Mucosa of stomach (tissue), 1 donor: ENCODE data around the gene ZNF396.

Experiments used
- H3K27me3 ChIP-seq: one replicate; pipeline ENCODE4 v1.7.0; 2013; ENCODE audit warnings: mild to moderate bottlenecking, low read length; ENCODE audit not compliant: control insufficient read depth, insufficient read depth
- H3K36me3 ChIP-seq: one replicate; pipeline ENCODE4 v1.7.0; 2013; ENCODE audit warnings: low read length; ENCODE audit not compliant: control insufficient read depth, insufficient read depth
- H3K4me1 ChIP-seq: one replicate; pipeline ENCODE4 v1.7.0; 2013; ENCODE audit warnings: mild to moderate bottlenecking, low read length; ENCODE audit not compliant: control insufficient read depth, insufficient read depth
- H3K4me3 ChIP-seq: one replicate; pipeline ENCODE4 v1.7.0; 2013; ENCODE audit warnings: low read length
- H3K9ac ChIP-seq: one replicate; pipeline ENCODE4 v1.7.0; 2013; ENCODE audit warnings: mild to moderate bottlenecking, low read length, moderate library complexity
- H3K9me3 ChIP-seq: one replicate; pipeline ENCODE4 v1.7.0; 2013; ENCODE audit warnings: mild to moderate bottlenecking, low read length, moderate library complexity; ENCODE audit not compliant: control insufficient read depth
- donor health status: Pancreatic carcinoma.

Gene ZNF396

DNA sequence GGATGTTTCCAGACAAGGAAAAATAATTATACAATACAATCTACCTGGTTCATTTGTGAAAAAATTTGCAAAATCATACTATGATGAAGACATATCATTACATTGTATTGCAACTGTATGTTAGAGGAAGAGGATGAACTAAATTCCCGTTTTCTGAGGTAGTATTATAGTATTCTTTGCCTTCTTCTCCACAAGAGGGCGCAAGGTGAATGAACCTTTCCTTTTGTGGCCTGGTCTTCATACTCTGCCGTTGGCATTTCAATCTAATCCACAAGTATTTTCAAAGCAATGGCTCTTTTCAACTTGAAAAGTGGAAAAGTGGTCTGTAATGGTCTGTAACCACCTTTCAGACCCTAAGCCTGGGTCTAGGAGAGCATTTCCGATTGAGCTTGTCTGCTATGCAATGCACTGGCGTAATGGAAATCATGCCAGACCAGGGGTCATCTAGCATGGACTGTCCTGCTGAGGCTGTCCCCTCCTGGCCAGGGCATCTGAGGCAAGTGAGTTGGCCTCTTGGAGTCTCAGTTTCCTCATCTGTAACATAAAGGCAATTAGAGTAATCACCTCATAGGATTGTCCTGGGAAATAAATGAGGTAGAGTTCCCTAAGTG lies 30.8 kb upstream of the ZNF396 start:
- Histone ChIP-seq H3K4me3 (no peak overlapping the region), H3K36me3 (no peaks in the 10 kb centered on the region), H3K9me3 (no peaks in the 10 kb centered on the region), H3K9ac (no peak overlapping the region), H3K27me3 (no peaks in the 10 kb centered on the region), H3K4me1 (peaks cover 24% of the 10 kb centered on the region)

GRCh38 chr18:35406666-35407065 lies 29.5 kb upstream of the ZNF396 start:
- H3K4me1 ChIP-seq, result peaks cover 24% of the 10 kb centered on the region
- H3K4me3 ChIP-seq, result no peak overlapping the region
- H3K9ac ChIP-seq, result no peak overlapping the region
- no peaks in the 10 kb centered on the region for H3K27me3 ChIP-seq
- H3K36me3 ChIP-seq, result no peaks in the 10 kb centered on the region
- no peaks in the 10 kb centered on the region for H3K9me3 ChIP-seq

GRCh38 chr18:35397976-35398375 lies 20.8 kb upstream of the ZNF396 start:
- Histone ChIP-seq H3K4me1 (no peaks in the 10 kb centered on the region), H3K9me3 (no peaks in the 10 kb centered on the region), H3K27me3 (no peaks in the 10 kb centered on the region), H3K36me3 (no peaks in the 10 kb centered on the region), H3K4me3 (no peak overlapping the region), H3K9ac (no peak overlapping the region)

GRCh38 chr18:35393716-35394115 lies 16.6 kb upstream of the ZNF396 start:
- Histone ChIP-seq H3K4me1 (no peaks in the 10 kb centered on the region), H3K4me3 (no peak overlapping the region), H3K9me3 (no peaks in the 10 kb centered on the region), H3K36me3 (no peaks in the 10 kb centered on the region), H3K27me3 (no peaks in the 10 kb centered on the region), H3K9ac (no peak overlapping the region)

- no peak overlapping the region for H3K9ac ChIP-seq
- H3K4me3 ChIP-seq, result no peak overlapping the region
- H3K27me3 ChIP-seq, result no peaks in the 10 kb centered on the region
- H3K36me3 ChIP-seq, result no peaks in the 10 kb centered on the region
- no peaks in the 10 kb centered on the region for H3K4me1 ChIP-seq
- H3K9me3 ChIP-seq, result no peaks in the 10 kb centered on the region
Measured at GRCh38 chr18:35392375-35392774, 15.2 kb upstream of the ZNF396 start.

- Histone ChIP-seq H3K36me3 (no peaks in the 10 kb centered on the region), H3K4me1 (no peaks in the 10 kb centered on the region), H3K9ac (no peak overlapping the region), H3K27me3 (no peaks in the 10 kb centered on the region), H3K4me3 (no peak overlapping the region), H3K9me3 (no peaks in the 10 kb centered on the region)
Measured at GRCh38 chr18:35390951-35391700, 14.0 kb upstream of the ZNF396 start.

DNA sequence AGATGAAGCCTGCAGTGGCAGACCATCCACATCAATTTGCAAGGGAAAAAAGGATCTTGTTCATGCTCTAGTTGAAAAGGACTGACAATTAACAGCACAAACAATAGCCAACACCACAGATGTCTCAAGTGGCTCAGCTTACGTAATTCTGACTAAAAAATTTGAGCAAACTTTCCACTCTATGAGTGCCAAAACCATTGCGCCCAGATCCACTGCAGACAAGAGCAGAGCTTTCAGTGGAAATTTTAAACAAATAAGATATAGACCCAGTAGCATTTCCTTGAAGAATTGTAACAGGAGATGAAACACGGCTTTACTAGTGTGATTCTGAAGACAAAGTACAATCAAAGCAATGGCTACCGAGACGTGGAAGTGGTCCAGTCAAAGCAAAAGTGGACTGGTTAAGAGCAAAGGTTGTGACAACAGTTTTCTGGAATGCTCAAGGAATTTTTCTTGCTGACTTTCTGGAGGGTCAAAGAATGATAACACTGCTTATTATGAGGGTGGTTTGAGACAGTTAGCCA lies 12.0 kb upstream of the ZNF396 start:
- Histone ChIP-seq H3K4me3 (no peak overlapping the region), H3K9me3 (no peaks in the 10 kb centered on the region), H3K36me3 (no peaks in the 10 kb centered on the region), H3K9ac (no peak overlapping the region), H3K27me3 (no peaks in the 10 kb centered on the region), H3K4me1 (no peaks in the 10 kb centered on the region)

DNA sequence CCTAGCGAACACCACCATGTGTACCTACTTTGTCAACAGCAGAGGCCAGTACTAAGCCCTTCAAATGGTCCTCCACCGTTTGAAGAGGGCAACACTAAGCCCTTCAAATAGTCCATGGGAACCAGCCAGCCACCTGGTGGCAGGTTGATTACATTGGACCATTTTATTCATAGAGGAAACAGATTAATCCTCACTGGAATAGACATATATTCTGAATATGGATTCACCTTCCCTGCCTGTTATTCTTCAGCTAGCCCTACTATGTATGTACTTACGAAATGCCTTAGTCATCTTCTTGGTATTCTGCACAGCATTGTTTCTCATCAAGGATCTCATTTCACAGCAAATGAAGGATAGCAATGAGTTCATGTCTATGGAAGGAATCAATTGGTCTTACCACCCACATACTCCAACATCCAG lies 10.0 kb upstream of the ZNF396 start:
- Histone ChIP-seq H3K27me3 (no peaks in the 10 kb centered on the region), H3K4me3 (no peak overlapping the region), H3K4me1 (no peaks in the 10 kb centered on the region), H3K9ac (no peak overlapping the region), H3K9me3 (no peaks in the 10 kb centered on the region), H3K36me3 (no peaks in the 10 kb centered on the region)

- no peaks in the 10 kb centered on the region for H3K4me1 ChIP-seq
- no peak overlapping the region for H3K9ac ChIP-seq
- no peaks in the 10 kb centered on the region for H3K9me3 ChIP-seq
- H3K36me3 ChIP-seq, result no peaks in the 10 kb centered on the region
- no peak overlapping the region for H3K4me3 ChIP-seq
- no peaks in the 10 kb centered on the region for H3K27me3 ChIP-seq
Measured at GRCh38 chr18:35386600-35387100, 9.5 kb upstream of the ZNF396 start.

- H3K4me3 ChIP-seq, result no peak overlapping the region
- H3K4me1 ChIP-seq, result no peaks in the 10 kb centered on the region
- no peaks in the 10 kb centered on the region for H3K36me3 ChIP-seq
- H3K9ac ChIP-seq, result no peak overlapping the region
- H3K27me3 ChIP-seq, result no peaks in the 10 kb centered on the region
- H3K9me3 ChIP-seq, result no peaks in the 10 kb centered on the region
Measured at GRCh38 chr18:35383136-35383535, 6.0 kb upstream of the ZNF396 start.

DNA sequence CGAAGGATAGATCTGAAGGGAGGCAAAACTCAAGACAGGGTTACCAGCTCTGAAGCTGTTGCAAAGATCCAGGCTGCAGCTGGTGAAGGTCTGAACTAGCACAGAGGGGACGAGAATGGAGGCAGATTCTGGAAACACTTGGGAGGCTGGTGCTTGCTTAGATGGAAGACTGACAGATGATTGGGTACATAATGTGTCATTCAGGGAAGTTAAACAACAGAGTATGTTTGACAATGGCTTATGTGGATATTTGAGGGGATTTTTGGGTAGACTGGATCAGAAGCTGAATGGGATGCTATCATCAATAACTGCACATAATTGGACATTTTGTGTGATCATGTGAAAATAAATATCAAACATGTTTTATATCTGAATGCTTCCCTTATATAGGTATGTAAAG lies 2.3 kb upstream of the ZNF396 start:
- Histone ChIP-seq H3K36me3 (no peaks in the 10 kb centered on the region), H3K27me3 (no peaks in the 10 kb centered on the region), H3K4me1 (peaks cover 5% of the 10 kb centered on the region), H3K4me3 (no peak overlapping the region), H3K9me3 (no peaks in the 10 kb centered on the region), H3K9ac (no peak overlapping the region)

DNA sequence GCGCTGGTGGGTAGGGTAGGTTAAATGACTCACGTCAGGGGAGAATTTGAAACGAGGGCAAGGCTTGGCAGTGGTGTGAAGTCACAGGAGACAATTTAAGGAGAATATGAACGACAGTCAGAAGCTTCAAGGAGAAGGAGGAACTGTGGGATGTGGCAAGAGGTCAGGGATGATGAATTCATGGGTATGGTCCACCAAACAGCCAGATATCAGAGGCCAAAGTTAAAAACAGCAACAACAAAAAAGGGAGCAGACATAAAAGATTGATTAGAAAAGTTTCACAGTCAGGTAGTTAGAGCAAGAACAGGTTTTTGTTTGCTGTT lies 1.4 kb upstream of the ZNF396 start:
- Histone ChIP-seq H3K9ac (no peak overlapping the region), H3K27me3 (no peaks in the 10 kb centered on the region), H3K4me3 (no peak overlapping the region), H3K4me1 (peaks cover 5% of the 10 kb centered on the region), H3K9me3 (no peaks in the 10 kb centered on the region), H3K36me3 (no peaks in the 10 kb centered on the region)
